Measurements from ENCODE around the gene C20orf144. TPM values are rescaled to one million over a fixed set of nuclear protein-coding genes. Genes with fewer than 3 reads are reported as not detected.
A peak's percentile ranks its signal among the peaks of the same experiment; 100 is the strongest.

C20orf144 gene
- total and polyA plus RNA-seq, 2 donors from 2014 or later, result 0.16 TPM; not detected in 1

DNA sequence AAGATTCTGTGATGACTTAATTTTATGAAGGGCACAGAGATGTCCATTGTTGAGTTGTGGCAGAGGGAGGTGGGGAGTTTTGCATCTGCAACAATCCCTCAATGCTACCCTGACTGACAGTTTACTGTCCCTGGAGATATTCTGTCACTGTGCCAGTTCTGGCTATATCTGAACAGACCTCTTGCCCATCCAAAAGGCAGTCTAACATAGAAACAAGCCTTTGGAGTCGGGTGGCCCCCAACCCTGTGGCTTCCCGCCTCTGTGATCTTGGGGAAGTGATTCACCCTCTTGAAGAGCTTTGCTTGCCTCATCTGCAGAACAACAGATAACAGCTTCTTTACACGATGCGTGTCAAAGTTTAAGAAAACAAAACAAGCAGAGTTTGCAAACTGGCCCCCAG is 27.8 kb downstream of the C20orf144 start:
- Histone ChIP-seq H3K36me3 (ENCODE audit: control insufficient read depth in 2 of 3, insufficient read depth in 3 of 3, low read length in 3 of 3) (no peaks in the 10 kb centered on the region), H3K9ac (ENCODE audit: low read length in 3 of 3) (no peak overlapping the region), H3K9me3 (ENCODE audit: control insufficient read depth in 2 of 3, insufficient read depth in 1 of 3, low read length in 3 of 3) (no peaks in the 10 kb centered on the region), H3K27me3 (ENCODE audit: control insufficient read depth, insufficient read depth, low read length) (no peaks in the 10 kb centered on the region), H3K27ac (ENCODE audit: low read depth in 2 of 2, low read length in 2 of 2) (no peak overlapping the region), H3K4me3 (ENCODE audit: low read length in 3 of 3) (no peak overlapping the region), H3K4me1 (ENCODE audit: control insufficient read depth in 2 of 3, insufficient read depth in 2 of 3, low read depth in 1 of 3, low read length in 3 of 3) (peaks cover 0 to 6% (median 0%) of the 10 kb centered on the region in 3 donors)
- DNase-seq, result no peak
- TF ChIP-seq CTCF (IDR thresholded peaks at IDR 0.05; ENCODE audit: borderline replicate concordance, extremely low read depth, insufficient read depth), result no peak
- intact Hi-C loops (cut with DNase I), result no loop called here
- FAIRE-seq, result no peak

DNA sequence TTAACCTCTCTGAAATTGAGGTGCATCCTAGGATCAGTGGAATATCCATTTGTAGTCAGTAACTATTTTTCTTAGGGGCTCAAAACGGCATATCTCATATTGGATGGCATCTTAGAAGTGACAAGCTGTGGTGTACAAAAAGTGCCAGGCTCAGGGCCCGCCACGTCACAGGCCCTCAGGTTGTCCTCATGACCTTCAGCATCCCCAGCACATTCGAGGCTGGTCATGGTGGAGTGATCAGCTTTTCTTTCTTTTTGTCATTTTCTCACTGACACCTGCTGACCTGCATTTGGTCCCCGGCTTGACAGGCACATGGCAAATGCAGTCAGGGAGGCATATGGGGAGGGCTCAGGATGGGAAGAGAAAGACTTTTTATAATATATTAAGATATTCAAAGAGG is 31.2 kb downstream of the C20orf144 start:
- H3K4me3 ChIP-seq (ENCODE audit: low read length in 3 of 3), result no peak overlapping the region
- H3K4me1 ChIP-seq (ENCODE audit: control insufficient read depth in 2 of 3, insufficient read depth in 2 of 3, low read depth in 1 of 3, low read length in 3 of 3), result no peaks in the 10 kb centered on the region
- no peak for TF ChIP-seq CTCF (IDR thresholded peaks at IDR 0.05; ENCODE audit: borderline replicate concordance, extremely low read depth, insufficient read depth)
- no peaks in the 10 kb centered on the region for H3K27me3 ChIP-seq (ENCODE audit: control insufficient read depth, insufficient read depth, low read length)
- no peak for DNase-seq
- intact Hi-C loops (cut with DNase I), result no loop called here
- no peak overlapping the region for H3K9ac ChIP-seq (ENCODE audit: low read length in 3 of 3)
- no peaks in the 10 kb centered on the region for H3K9me3 ChIP-seq (ENCODE audit: control insufficient read depth in 2 of 3, insufficient read depth in 1 of 3, low read length in 3 of 3)
- no peaks in the 10 kb centered on the region for H3K36me3 ChIP-seq (ENCODE audit: control insufficient read depth in 2 of 3, insufficient read depth in 3 of 3, low read length in 3 of 3)
- H3K27ac ChIP-seq (ENCODE audit: low read depth in 2 of 2, low read length in 2 of 2), result no peak overlapping the region
- FAIRE-seq, result no peak

GRCh38 chr20:33693741-33694638 is 31.9 kb downstream of the C20orf144 start:
- TF ChIP-seq CTCF (IDR thresholded peaks at IDR 0.05; ENCODE audit: borderline replicate concordance, extremely low read depth, insufficient read depth), result no peak
- Histone ChIP-seq H3K9me3 (ENCODE audit: control insufficient read depth in 2 of 3, insufficient read depth in 1 of 3, low read length in 3 of 3) (no peaks in the 10 kb centered on the region), H3K4me1 (ENCODE audit: control insufficient read depth in 2 of 3, insufficient read depth in 2 of 3, low read depth in 1 of 3, low read length in 3 of 3) (no peaks in the 10 kb centered on the region), H3K4me3 (ENCODE audit: low read length in 3 of 3) (no peak overlapping the region), H3K9ac (ENCODE audit: low read length in 3 of 3) (no peak overlapping the region), H3K27me3 (ENCODE audit: control insufficient read depth, insufficient read depth, low read length) (no peaks in the 10 kb centered on the region), H3K27ac (ENCODE audit: low read depth in 2 of 2, low read length in 2 of 2) (peak overlapping the region in 1 of 2 donors; percentile 43), H3K36me3 (ENCODE audit: control insufficient read depth in 2 of 3, insufficient read depth in 3 of 3, low read length in 3 of 3) (no peaks in the 10 kb centered on the region)
- intact Hi-C loops (cut with DNase I), result no loop called here
- peak in 1 of 5 donors; percentile 41 for DNase-seq
- no peak for FAIRE-seq

Data from kidney (tissue), 14 donors.